DOHH2 (cell line): ENCODE measurements around the gene ITGA11.

Experiments used
- H3F3A ChIP-seq: fragments of 200-600 bp; sonication (generic), shearing (Covaris generic); 2 replicates; pipeline ENCODE4 v1.6.0; 2016; ENCODE audit warnings: antibody characterized with exemption, mild to moderate bottlenecking; ENCODE audit not compliant: control insufficient read depth, insufficient read depth
- H3K27ac ChIP-seq: fragments of 200-600 bp; sonication (generic); 2 replicates; pipeline ENCODE4 v1.5.1; 2014; ENCODE audit warnings: low read depth, mild to moderate bottlenecking, low read length, moderate library complexity
- H3K27me3 ChIP-seq: fragments of 200-600 bp; sonication (generic); 2 replicates; pipeline ENCODE4 v1.6.1; 2014; ENCODE audit warnings: mild to moderate bottlenecking, low read length, mixed read lengths; ENCODE audit not compliant: control insufficient read depth
- H3K36me3 ChIP-seq: fragments of 200-600 bp; sonication (generic); 2 replicates; pipeline ENCODE4 v1.6.1; 2014; ENCODE audit warnings: mild to moderate bottlenecking, low read length, moderate library complexity, mixed read lengths; ENCODE audit not compliant: control insufficient read depth
- H3K4me1 ChIP-seq: fragments of 200-600 bp; sonication (generic); 2 replicates; pipeline ENCODE4 v1.6.1; 2014; ENCODE audit warnings: mild to moderate bottlenecking, low read length, mixed read lengths; ENCODE audit not compliant: control insufficient read depth
- H3K4me2 ChIP-seq: fragments of 200-600 bp; sonication (generic); 2 replicates; pipeline ENCODE4 v1.6.0; 2014; ENCODE audit warnings: mild to moderate bottlenecking, low read length, moderate library complexity
- H3K4me3 ChIP-seq: fragments of 200-600 bp; sonication (generic); 2 replicates; pipeline ENCODE4 v1.5.1; 2014; ENCODE audit warnings: mild to moderate bottlenecking, low read length, mixed read lengths
- H3K79me2 ChIP-seq: fragments of 200-600 bp; sonication (generic); 2 replicates; pipeline ENCODE4 v1.6.1; 2014; ENCODE audit warnings: mild to moderate bottlenecking, low read length, mixed read lengths; ENCODE audit not compliant: control insufficient read depth
- H3K9me2 ChIP-seq: fragments of 200-600 bp; sonication (generic); replicated peaks from 2 replicates; pipeline ENCODE4 v1.6.1; 2014; ENCODE audit warnings: mild to moderate bottlenecking, low read length, mixed read lengths; ENCODE audit not compliant: control insufficient read depth
- H3K9me3 ChIP-seq: fragments of 200-600 bp; sonication (generic); 2 replicates; pipeline ENCODE4 v1.6.1; 2014; ENCODE audit warnings: antibody characterized with exemption, low read length, mixed read lengths; ENCODE audit not compliant: control insufficient read depth, insufficient read depth
- H4K20me1 ChIP-seq: fragments of 200-600 bp; sonication (generic); 2 replicates; pipeline ENCODE4 v1.6.0; 2014; ENCODE audit warnings: low read depth, mild to moderate bottlenecking, antibody characterized with exemption, low read length, moderate library complexity; ENCODE audit not compliant: control insufficient read depth, insufficient read depth
- CTCF ChIP-seq: fragments of 200-600 bp; sonication (generic); IDR thresholded peaks from one replicate; pipeline ENCODE4 v1.5.1; 2014; ENCODE audit warnings: antibody characterized with exemption, mild to moderate bottlenecking, low read depth, low read length; ENCODE audit not compliant: poor library complexity, severe bottlenecking
- EZH2phosphoT487 ChIP-seq: fragments of 200-600 bp; sonication (generic); IDR thresholded peaks from 2 replicates; pipeline ENCODE4 v1.6.1; 2017; ENCODE audit warnings: borderline replicate concordance, mild to moderate bottlenecking, antibody characterized with exemption, low read length, moderate library complexity, mixed read lengths

The ITGA11 gene

GRCh38 chr15:68441045-68441743 lies 9.2 kb upstream of the ITGA11 start:
- H3K4me3 ChIP-seq, result no peak overlapping the region
- no peaks in the 10 kb centered on the region for H4K20me1 ChIP-seq
- H3K4me2 ChIP-seq, result no peak overlapping the region
- no peaks in the 10 kb centered on the region for H3K36me3 ChIP-seq
- H3K4me1 ChIP-seq, result no peaks in the 10 kb centered on the region
- H3K27me3 ChIP-seq, result peaks cover 29% of the 10 kb centered on the region
- no peak for TF ChIP-seq EZH2phosphoT487
- TF ChIP-seq CTCF, result no peak
- no peaks in the 10 kb centered on the region for H3F3A ChIP-seq
- no peaks in the 10 kb centered on the region for H3K79me2 ChIP-seq
- H3K9me2 ChIP-seq, result no peaks in the 10 kb centered on the region
- no peaks in the 10 kb centered on the region for H3K9me3 ChIP-seq
- H3K27ac ChIP-seq, result no peak overlapping the region

GRCh38 chr15:68440136-68440535 lies 8.2 kb upstream of the ITGA11 start:
- Histone ChIP-seq H4K20me1 (no peaks in the 10 kb centered on the region), H3K36me3 (no peaks in the 10 kb centered on the region), H3K9me3 (no peaks in the 10 kb centered on the region), H3K4me2 (no peak overlapping the region), H3K4me3 (no peak overlapping the region), H3F3A (no peaks in the 10 kb centered on the region), H3K27me3 (peaks cover 29% of the 10 kb centered on the region), H3K79me2 (no peaks in the 10 kb centered on the region), H3K27ac (no peak overlapping the region), H3K9me2 (no peaks in the 10 kb centered on the region), H3K4me1 (no peaks in the 10 kb centered on the region)
- TF ChIP-seq EZH2phosphoT487 (no peak), CTCF (no peak)

GRCh38 chr15:68439506-68439905 lies 7.5 kb upstream of the ITGA11 start:
- H3K4me1 ChIP-seq, result no peaks in the 10 kb centered on the region
- no peaks in the 10 kb centered on the region for H3F3A ChIP-seq
- no peak overlapping the region for H3K27ac ChIP-seq
- no peaks in the 10 kb centered on the region for H3K36me3 ChIP-seq
- H3K27me3 ChIP-seq, result peaks cover 29% of the 10 kb centered on the region
- no peaks in the 10 kb centered on the region for H4K20me1 ChIP-seq
- no peaks in the 10 kb centered on the region for H3K79me2 ChIP-seq
- TF ChIP-seq EZH2phosphoT487 (no peak), CTCF (no peak)
- H3K9me2 ChIP-seq, result no peaks in the 10 kb centered on the region
- no peak overlapping the region for H3K4me2 ChIP-seq
- H3K9me3 ChIP-seq, result no peaks in the 10 kb centered on the region
- H3K4me3 ChIP-seq, result no peak overlapping the region
